Activated CD8-positive, alpha-beta memory T cell treated with anti-CD3 and anti-CD28 coated beads for 1 hour (primary cell): ENCODE results near the gene MYLK2.

Source experiments
- DNase-seq, 2 donors: peaks; one replicate each; pipeline ENCODE4 v3.0.0-alpha.2; 2020; ENCODE audit warnings: low read depth in 1 of 2; ENCODE audit errors: extremely low read depth in 1 of 2

MYLK2 gene

GRCh38 chr20:31833931-31834521 is 14.9 kb downstream of the MYLK2 start:
- DNase-seq = no peak

- DNase-seq = no peak
Observed at GRCh38 chr20:31835554-31835953, 16.4 kb downstream of the MYLK2 start.

- DNase-seq = no peak
Observed at GRCh38 chr20:31835977-31836852, 17.1 kb downstream of the MYLK2 start.

- DNase-seq = no peak
Observed at GRCh38 chr20:31836853-31837608, 17.9 kb downstream of the MYLK2 start.

GRCh38 chr20:31837896-31838397 is 18.8 kb downstream of the MYLK2 start:
- no peak for DNase-seq

- DNase-seq = no peak
Observed at GRCh38 chr20:31838646-31839292, 19.6 kb downstream of the MYLK2 start.

GRCh38 chr20:31839782-31840487 is 20.8 kb downstream of the MYLK2 start:
- DNase-seq = no peak

- DNase-seq = no peak
Observed at GRCh38 chr20:31840906-31841816, 22.0 kb downstream of the MYLK2 start.

GRCh38 chr20:31841928-31842327 is 22.8 kb downstream of the MYLK2 start:
- no peak for DNase-seq

GRCh38 chr20:31842471-31843157 is 23.5 kb downstream of the MYLK2 start:
- no peak for DNase-seq

- DNase-seq = no peak
Observed at GRCh38 chr20:31843288-31843687, 24.1 kb downstream of the MYLK2 start.

GRCh38 chr20:31843881-31844280 is 24.7 kb downstream of the MYLK2 start:
- no peak for DNase-seq

- DNase-seq = no peak
Observed at GRCh38 chr20:31844737-31845299, 25.7 kb downstream of the MYLK2 start.

GRCh38 chr20:31845300-31845863 is 26.2 kb downstream of the MYLK2 start, which contains the start of gene FOXS1:
TSS of gene FOXS1 (minus strand) at chr20:31845604. CDS start at chr20:31845542, 62 bp downstream.
- DNase-seq = no peak

GRCh38 chr20:31846793-31847138 is 27.6 kb downstream of the MYLK2 start:
- DNase-seq = no peak

- no peak for DNase-seq
Observed at GRCh38 chr20:31848088-31848999, 29.2 kb downstream of the MYLK2 start.

GRCh38 chr20:31849306-31849930 is 30.3 kb downstream of the MYLK2 start:
- DNase-seq = no peak
